Activated B cell treated with CpG ODN at 0.5 μM for 24 hours (primary cell): ENCODE results near the gene PTPRR. TPM values are rescaled to one million over a fixed set of nuclear protein-coding genes. Genes with fewer than 3 reads are reported as not detected.

ENCODE experiments used
- ATAC-seq: fragments of 200-7000 bp; cut with Tn5 transposase; one replicate; pipeline ENCODE4 v1.10.0; 2021; ENCODE audit warnings: low read depth, mild to moderate bottlenecking, moderate library complexity
- CTCF ChIA-PET: fragments of 350-600 bp; sonication (Branson Sonifier 250); formaldehyde crosslinking; loops from one replicate; lab custom pipeline; 2021; ENCODE audit warnings: antibody characterized with exemption; lab: Charles Lee
- POLR2A ChIA-PET: fragments of 350-600 bp; sonication (Branson Sonifier 250); formaldehyde crosslinking; loops from one replicate; lab custom pipeline; 2021; ENCODE audit warnings: antibody characterized with exemption; lab: Charles Lee
- DNase-seq: peaks from one replicate; pipeline ENCODE4 v3.0.0; 2022
- H3K27ac Mint-ChIP-seq: one replicate; pipeline ENCODE4 v1.8.0; 2020; ENCODE audit warnings: mixed read lengths
- H3K27me3 Mint-ChIP-seq: one replicate; pipeline ENCODE4 v1.8.0; 2021; ENCODE audit warnings: mixed read lengths
- H3K36me3 Mint-ChIP-seq: one replicate; pipeline ENCODE4 v1.8.0; 2021; ENCODE audit warnings: low read depth, mixed read lengths
- H3K4me1 Mint-ChIP-seq: one replicate; pipeline ENCODE4 v1.8.0; 2021; ENCODE audit warnings: mixed read lengths
- H3K4me3 Mint-ChIP-seq: one replicate; pipeline ENCODE4 v1.8.0; 2020; ENCODE audit warnings: mild to moderate bottlenecking, mixed read lengths
- H3K9me3 Mint-ChIP-seq: one replicate; pipeline ENCODE4 v1.8.0; 2020; ENCODE audit warnings: mixed read lengths
- intact Hi-C: fragments of 100-400 bp; cut with micrococcal nuclease; formaldehyde crosslinking; loops from one replicate; pipeline ENCODE4 v1.15.1; 2024
- total RNA-seq: library from RNA; stranded (reverse); gene quantifications from 2 replicates; pipeline ENCODE4 v1.2.3, GENCODE V29; 2022
- TF ChIP-seq, protein P1 (sequence below): fragments of 200-600 bp; IDR thresholded peaks from one replicate; pipeline ENCODE4 v1.8.0; 2022; ENCODE audit warnings: antibody characterized with exemption, mild to moderate bottlenecking

The PTPRR gene
- total RNA-seq, 1 donor from 2014 or later, result not detected

DNA sequence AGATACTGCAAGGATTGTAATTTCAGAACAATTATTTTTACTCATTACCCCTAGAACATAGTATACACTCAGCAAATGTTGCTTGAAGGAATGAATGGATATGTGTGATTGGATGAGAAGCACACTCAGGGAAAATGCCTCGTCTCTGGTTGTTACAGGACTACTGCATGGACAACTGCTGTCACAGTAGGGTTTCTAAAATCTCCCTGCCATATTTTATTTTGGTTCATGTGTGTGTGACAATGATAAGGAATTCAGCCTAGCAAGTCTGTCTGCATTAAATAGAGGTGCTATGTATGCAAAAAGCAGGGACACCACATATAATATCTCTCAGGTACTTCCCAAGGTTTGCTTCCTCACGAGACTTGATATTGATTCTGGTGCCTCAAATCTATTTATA lies 1.4 kb downstream of the PTPRR start:
- intact Hi-C loops, result no loop called here
- no peaks in the 10 kb centered on the region for H3K36me3 Mint-ChIP-seq
- no peaks in the 10 kb centered on the region for H3K4me1 Mint-ChIP-seq
- no peak for ATAC-seq
- no peak for DNase-seq
- no peak overlapping the region for H3K4me3 Mint-ChIP-seq
- H3K9me3 Mint-ChIP-seq, result no peaks in the 10 kb centered on the region
- TF ChIP-seq, protein P1, sequence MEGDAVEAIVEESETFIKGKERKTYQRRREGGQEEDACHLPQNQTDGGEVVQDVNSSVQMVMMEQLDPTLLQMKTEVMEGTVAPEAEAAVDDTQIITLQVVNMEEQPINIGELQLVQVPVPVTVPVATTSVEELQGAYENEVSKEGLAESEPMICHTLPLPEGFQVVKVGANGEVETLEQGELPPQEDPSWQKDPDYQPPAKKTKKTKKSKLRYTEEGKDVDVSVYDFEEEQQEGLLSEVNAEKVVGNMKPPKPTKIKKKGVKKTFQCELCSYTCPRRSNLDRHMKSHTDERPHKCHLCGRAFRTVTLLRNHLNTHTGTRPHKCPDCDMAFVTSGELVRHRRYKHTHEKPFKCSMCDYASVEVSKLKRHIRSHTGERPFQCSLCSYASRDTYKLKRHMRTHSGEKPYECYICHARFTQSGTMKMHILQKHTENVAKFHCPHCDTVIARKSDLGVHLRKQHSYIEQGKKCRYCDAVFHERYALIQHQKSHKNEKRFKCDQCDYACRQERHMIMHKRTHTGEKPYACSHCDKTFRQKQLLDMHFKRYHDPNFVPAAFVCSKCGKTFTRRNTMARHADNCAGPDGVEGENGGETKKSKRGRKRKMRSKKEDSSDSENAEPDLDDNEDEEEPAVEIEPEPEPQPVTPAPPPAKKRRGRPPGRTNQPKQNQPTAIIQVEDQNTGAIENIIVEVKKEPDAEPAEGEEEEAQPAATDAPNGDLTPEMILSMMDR, result no peak
- POLR2A ChIA-PET, result no interaction called here
- H3K27ac Mint-ChIP-seq, result no peak overlapping the region
- H3K27me3 Mint-ChIP-seq, result peaks cover 13% of the 10 kb centered on the region
- CTCF ChIA-PET, result no interaction called here

DNA sequence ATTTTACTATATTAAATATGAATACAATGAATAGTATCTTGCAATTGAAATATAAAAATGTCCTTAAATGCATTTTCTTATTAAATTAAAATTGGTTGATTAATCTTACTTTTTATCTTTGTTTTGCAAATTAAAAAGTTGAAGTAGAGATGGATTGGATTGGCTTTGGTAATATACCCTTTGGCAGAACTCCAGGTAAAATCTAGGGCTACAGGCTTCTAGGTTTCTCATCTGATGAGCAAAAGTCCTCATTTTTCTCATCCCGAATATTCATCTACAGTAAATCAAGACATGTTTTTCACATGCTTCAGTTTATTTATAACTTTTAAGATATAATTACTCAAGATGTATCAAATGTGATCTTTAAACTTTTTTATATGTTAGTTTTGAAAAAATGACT lies 2.2 kb downstream of the PTPRR start:
- no peaks in the 10 kb centered on the region for H3K4me1 Mint-ChIP-seq
- POLR2A ChIA-PET, result no interaction called here
- ATAC-seq (no peak), DNase-seq (no peak)
- TF ChIP-seq, protein P1, result no peak
- H3K9me3 Mint-ChIP-seq, result no peaks in the 10 kb centered on the region
- H3K4me3 Mint-ChIP-seq, result no peak overlapping the region
- H3K36me3 Mint-ChIP-seq, result no peaks in the 10 kb centered on the region
- intact Hi-C loops, result no loop called here
- CTCF ChIA-PET, result no interaction called here
- no peak overlapping the region for H3K27ac Mint-ChIP-seq
- peaks cover 13% of the 10 kb centered on the region for H3K27me3 Mint-ChIP-seq

DNA sequence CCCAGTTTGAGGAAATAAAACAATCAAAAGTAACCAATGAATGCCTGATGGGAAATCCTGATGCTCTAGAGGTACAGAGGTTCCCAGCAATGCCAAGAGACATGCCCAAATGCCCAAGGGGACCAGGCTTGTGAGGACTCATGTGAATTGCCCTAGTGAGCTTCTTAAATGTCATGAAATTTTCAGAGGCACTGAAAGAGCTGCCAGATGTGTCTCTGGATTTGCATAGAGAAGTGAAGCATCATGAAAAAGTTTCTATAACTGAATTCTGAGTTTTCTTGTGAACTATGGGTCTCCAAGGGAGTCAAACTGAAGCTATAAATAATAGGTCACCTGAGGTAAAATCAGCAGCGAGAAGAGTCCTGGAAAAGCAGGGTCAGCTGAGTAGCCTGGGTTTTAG lies 9.9 kb downstream of the PTPRR start:
- H3K27ac Mint-ChIP-seq, result no peak overlapping the region
- H3K36me3 Mint-ChIP-seq, result no peaks in the 10 kb centered on the region
- TF ChIP-seq, protein P1, result no peak
- no peaks in the 10 kb centered on the region for H3K9me3 Mint-ChIP-seq
- no peak for DNase-seq
- intact Hi-C loops, result no loop called here
- H3K4me1 Mint-ChIP-seq, result no peaks in the 10 kb centered on the region
- POLR2A ChIA-PET, result no interaction called here
- ATAC-seq, result no peak
- no peaks in the 10 kb centered on the region for H3K27me3 Mint-ChIP-seq
- H3K4me3 Mint-ChIP-seq, result no peak overlapping the region
- CTCF ChIA-PET, result no interaction called here

DNA sequence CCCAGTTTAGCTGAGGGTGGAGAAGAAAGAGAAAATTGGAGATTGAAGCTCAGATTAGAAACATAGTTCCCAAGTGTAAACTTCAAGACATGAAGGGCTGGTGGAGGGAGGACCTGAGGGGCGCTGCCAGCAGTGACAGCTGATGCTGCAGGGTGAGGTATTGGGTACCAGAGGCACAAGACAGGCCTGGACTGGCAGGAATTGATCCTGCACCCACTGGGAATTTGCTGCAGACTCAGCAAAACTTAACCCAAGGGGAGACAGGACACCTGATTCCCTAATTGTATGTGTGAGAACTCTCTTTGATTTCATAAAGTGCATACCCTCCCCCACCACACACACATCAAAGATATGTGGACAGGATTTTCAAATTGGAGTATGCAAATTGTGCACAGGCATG lies 11.6 kb downstream of the PTPRR start:
- ChIA-PET CTCF (no interaction called here), POLR2A (no interaction called here)
- ATAC-seq (no peak), DNase-seq (no peak)
- no peak overlapping the region for H3K4me3 Mint-ChIP-seq
- H3K27me3 Mint-ChIP-seq, result no peaks in the 10 kb centered on the region
- no peaks in the 10 kb centered on the region for H3K9me3 Mint-ChIP-seq
- TF ChIP-seq, protein P1, result no peak
- no peaks in the 10 kb centered on the region for H3K4me1 Mint-ChIP-seq
- H3K36me3 Mint-ChIP-seq, result no peaks in the 10 kb centered on the region
- H3K27ac Mint-ChIP-seq, result no peak overlapping the region
- intact Hi-C loops, result no loop called here

DNA sequence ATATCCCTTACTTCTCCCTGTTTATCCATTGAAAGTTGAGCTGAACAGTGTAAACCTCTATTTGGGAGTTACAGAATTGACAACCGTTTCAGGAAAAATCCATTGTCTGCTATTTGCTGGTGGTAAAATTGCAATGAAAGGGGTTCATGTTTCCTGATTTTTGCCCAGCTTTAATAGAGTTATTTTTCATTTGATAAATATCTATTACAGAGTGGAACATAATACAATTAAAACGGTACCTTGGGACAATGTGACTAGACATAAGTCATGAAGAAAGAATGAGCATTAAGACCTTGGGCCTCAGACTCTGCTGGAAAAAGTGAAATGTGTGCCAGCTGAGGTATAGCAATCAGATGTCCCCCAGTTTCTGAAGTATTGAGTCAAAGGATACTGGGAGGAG lies 13.1 kb downstream of the PTPRR start:
- no peak overlapping the region for H3K4me3 Mint-ChIP-seq
- CTCF ChIA-PET, result no interaction called here
- H3K27me3 Mint-ChIP-seq, result no peaks in the 10 kb centered on the region
- H3K27ac Mint-ChIP-seq, result no peak overlapping the region
- DNase-seq (no peak), ATAC-seq (no peak)
- intact Hi-C loops, result no loop called here
- TF ChIP-seq, protein P1, result no peak
- no peaks in the 10 kb centered on the region for H3K4me1 Mint-ChIP-seq
- no peaks in the 10 kb centered on the region for H3K36me3 Mint-ChIP-seq
- no peaks in the 10 kb centered on the region for H3K9me3 Mint-ChIP-seq
- POLR2A ChIA-PET, result no interaction called here
